ACHN (cell line): Measurements from ENCODE around the gene SORBS1.
"Not testable (repeated sequence)": the region's sequence is repeated elsewhere in the genome, so short reads cannot be mapped to it uniquely, and the experiment has no call there.

Experiments
- DNase-seq: peaks from one replicate; pipeline ENCODE4 v3.0.0-alpha.2; 2015
- in situ Hi-C: cut with HindIII; loops from 2 replicates; pipeline ENCODE4 v1.10.0; 2017; ENCODE audit warnings: low sequenced_read_pairs, low pct_ligation_motif_present, low pct_unique_long_range_greater_than_20kb

Gene SORBS1

DNA sequence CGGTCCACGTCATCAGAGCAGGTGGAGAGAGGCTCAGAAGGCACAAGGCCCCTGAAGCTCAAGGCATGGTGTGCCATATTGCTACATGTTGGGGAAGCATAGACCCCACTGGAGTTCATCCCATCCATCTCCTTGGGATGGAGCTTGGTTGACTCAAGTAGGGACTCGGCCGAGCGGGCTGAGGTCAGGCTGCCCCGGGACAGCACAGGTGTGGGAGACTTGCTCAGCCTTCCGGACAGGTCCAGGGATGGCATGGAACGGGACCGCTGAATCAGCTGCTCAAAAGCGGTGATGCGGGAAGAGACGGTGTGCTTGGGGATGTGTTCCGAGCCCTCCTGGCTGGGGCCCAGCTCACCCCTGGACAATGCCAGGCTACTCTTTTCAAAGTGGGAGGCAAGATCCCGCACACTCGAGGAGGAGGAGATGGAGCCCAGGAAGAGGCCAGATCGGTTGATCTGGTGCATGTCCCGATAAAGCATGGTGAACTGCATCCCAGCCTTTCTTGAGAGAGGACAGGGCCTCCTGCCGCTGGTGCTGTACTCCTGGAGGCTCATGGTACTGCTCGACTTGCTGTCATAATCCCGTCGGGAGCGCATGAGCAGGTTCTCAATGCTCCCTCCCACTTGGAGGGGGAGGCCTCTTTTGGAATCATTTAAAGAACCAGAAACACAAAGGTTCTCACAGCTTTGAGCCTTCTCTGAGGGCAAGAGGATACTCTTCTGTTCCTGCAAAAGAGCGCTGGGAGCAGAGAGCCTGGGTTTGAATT, 204.8 kb downstream of the SORBS1 start:
- in situ Hi-C loops: loop anchor here (25.0 kb wide), 1 partner anchor 169 kb away; the partner anchor contains the start of gene ACSM6
- no peak for DNase-seq

DNA sequence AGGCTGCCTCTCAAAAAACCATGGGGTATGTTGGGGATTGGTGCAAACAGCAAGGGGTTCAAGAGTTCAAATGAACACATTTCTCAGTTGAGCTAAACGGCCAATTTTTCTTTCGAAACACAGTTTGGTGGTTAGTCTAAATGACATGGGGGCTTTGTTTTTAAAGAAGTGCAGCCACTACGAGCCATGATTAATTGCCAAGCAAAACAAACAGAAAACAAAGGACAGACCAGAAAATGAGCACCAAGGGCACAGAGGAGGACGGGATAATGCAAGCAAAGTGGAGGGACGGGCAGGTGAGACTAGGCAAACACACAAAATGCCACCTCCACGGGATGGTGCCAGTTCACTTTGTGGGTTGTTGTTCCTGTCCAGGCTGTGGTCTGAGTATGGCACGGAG, 205.9 kb downstream of the SORBS1 start:
- DNase-seq: no peak
- in situ Hi-C loops: loop anchor here (25.0 kb wide), 1 partner anchor 168 kb away; the partner anchor contains the start of gene ACSM6

DNA sequence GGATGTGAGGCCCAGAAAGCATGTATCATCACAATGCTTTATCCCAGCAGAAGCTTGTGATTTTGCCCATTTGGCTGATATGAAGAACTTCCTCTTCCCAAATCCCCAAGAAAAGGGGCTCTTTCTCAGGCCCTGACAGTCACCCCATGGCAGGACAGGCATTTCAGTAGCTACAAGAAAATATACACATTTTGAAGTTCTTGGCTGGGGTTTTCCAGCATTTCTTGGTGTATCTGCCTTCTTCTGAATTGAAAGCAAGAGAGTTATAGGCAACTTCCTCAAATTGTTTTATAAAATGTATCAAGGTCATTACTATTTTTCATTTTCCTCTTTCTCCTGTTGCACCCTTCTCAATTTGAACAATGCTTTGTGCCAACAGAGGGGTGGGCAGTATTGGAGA, 207.1 kb downstream of the SORBS1 start:
- DNase-seq: no peak
- in situ Hi-C loops: loop anchor here (25.0 kb wide), 1 partner anchor 167 kb away; the partner anchor contains the start of gene ACSM6

DNA sequence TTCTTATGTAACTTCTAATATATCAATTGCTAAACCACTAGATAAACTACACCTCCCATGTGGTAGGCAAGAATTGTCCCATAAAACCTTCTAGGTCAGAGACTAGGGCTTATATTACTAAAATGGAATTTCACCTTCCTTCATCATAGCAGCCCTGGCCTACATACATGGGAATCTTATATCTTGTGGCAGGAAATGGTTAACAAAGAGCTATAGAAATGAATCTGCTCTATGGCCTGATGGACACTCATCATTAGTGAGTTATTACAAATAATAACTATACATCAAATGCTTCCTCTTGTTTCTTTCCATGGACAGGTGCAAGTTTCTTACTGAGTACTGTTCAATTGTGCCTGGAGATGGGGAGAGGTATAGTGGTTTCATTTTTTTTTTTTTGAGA, 208.0 kb downstream of the SORBS1 start:
- in situ Hi-C loops: loop anchor here (25.0 kb wide), 1 partner anchor 166 kb away; the partner anchor contains the start of gene ACSM6
- DNase-seq: no peak

DNA sequence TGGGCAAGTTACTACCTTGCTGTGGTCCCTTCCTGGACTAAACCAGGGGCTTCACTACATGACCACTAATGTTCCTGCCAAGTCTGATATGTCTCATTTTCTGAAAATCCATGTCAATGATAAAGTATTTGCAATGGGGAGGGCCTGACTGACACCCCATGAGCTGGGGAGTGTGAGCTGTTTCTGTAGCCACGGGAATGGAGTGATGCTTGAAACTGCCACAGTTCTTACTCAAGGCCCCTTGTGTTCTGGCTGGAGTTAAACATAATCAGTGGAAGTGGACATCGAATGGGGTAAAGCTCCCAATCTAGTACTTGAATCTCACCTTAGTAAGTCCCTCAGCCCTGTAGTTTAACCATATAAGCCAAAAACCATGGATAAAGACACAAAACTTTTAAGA, 208.5 kb downstream of the SORBS1 start:
- no peak for DNase-seq
- in situ Hi-C loops: loop anchor here (25.0 kb wide), 1 partner anchor 165 kb away; the partner anchor contains the start of gene ACSM6

DNA sequence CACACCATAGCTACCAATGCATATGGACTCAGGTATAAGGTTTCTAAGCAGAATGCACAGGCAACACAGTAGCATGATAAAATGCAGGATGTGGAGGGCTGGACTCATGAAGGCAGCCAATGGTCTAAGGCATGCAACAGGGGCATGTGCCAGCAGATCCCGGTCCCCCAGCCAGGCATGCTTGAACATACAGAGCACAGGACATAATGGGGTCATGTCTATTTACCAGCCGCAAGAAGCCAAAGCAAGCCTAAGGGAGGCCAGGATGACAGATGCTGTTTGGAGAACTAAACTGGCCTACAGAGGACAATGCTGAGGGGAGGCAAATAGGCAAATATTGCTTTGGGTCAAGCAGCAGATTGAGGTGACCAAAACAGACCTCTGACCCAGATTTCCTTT, 210.3 kb downstream of the SORBS1 start:
- in situ Hi-C loops: loop anchor here (25.0 kb wide), 1 partner anchor 164 kb away; the partner anchor contains the start of gene ACSM6
- DNase-seq: no peak

DNA sequence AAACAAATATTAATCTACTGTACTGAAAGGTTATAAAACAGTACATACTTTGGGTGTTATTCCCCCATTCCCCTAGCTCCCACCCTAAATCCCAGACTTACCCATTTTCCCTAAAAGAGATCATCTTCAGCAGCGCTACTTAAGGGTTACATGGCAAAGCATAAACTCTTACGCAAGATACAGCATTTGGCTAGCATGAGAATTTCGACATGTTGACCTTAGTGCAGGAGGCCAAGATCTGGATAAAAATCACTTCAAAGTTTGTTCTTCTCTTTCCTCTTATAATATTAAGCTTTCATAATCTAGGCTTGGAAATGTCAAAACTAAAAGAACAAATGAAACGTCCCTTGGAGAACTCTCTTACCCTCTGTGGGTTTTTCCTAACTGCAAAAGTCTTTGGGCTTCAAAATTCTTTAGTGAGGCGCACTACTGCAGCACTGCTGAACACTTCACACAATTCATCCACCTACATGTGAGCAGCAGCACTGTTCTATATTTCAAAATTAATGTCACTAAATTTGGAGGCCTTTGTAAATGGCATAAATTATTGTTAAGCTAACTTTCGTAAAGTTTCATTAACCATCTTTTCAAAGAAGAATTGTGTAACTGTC, 210.8 kb downstream of the SORBS1 start:
- no peak for DNase-seq
- in situ Hi-C loops: loop anchor here (25.0 kb wide), 1 partner anchor 163 kb away; the partner anchor contains the start of gene ACSM6

DNA sequence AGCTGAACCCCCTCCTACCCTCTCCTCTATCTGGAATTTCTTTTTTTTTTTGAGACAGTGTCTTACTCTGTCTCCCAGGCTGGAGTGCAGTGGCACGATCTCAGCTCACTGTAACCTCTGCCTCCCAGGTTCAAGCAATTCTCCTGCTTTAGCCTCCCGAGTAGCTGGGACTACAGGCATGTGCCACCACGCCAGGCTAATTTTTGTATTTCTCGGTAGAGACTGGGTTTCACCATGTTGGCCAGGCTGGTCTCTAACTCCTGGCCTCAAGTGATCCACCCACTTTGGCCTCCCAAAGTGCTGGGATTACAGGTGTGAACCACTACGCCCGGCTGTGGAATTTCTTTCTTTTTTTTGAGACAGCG, 213.8 kb downstream of the SORBS1 start:
- DNase-seq, in situ Hi-C loops: not testable (repeated sequence)

DNA sequence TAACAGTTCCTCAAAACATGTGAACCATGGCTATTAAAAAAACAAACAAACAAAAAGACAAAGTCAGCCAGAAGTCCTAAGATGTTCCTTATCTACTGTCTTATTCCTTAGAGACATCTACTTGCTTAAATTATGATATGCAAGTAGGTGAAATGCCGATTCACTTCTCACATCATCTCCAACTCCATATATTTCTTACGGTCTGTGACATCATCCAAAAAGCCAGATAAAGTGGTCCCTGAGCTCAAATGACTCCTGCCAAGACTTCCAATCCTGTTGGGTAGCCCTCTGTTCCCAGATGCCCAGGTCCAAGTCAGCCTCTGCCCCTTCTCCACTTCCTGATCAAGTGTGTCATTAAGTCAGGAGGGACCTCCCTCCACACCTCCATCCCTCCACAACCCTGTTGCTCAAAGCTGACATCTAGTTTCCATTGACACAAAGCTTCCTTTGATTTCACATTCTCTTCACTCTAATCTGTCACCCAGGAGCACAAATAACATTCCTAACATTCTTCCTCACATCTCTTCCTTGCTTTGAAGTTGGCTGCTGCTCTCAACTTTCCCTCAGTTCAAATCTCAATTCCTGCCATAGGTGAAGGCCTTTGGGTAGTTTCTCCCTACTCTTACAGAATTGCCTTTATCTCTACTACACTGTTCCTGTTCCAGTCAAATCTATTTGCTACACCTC, 214.3 kb downstream of the SORBS1 start:
- in situ Hi-C loops: no loop called here
- DNase-seq: peak; percentile 45

DNA sequence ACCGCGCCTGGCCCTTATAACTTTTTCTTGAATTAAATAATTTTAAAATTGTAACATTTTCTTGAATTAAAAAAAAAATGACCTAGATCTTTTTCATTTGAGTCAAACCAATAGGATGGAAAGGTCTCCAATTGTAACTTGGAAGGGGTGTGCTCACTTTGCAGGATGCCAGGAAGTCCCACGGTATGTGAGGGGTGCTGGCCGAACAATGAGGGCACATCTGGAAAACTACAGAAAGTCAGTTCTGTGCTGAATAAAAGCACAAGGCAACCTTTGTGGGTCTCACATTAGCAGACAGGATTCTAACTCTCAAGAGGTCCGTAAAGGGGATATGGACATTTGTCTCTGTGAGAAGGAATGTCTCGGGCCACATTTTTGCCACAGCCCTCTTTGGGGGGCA, 217.6 kb downstream of the SORBS1 start:
- DNase-seq: no peak
- in situ Hi-C loops: no loop called here

DNA sequence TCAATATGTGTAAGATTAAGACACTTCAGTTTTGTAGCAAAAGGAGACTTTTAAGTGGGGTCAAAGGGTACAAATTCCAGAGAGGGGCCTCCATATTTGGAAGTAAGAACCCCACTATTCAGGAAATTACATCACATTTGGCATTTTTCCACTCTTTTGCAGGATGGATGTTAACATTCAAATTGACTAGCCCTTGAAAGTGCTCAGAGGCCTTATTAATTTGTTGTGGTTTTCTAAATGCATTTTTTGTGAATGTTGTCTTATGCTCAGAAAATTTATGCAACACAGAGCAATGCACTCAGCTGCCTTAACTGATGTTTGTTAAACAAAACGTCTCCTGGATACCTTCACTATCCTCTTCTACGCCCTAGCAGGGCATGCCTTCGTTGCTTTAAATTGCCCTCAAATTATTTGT, 219.4 kb downstream of the SORBS1 start:
- in situ Hi-C loops: no loop called here
- no peak for DNase-seq

DNA sequence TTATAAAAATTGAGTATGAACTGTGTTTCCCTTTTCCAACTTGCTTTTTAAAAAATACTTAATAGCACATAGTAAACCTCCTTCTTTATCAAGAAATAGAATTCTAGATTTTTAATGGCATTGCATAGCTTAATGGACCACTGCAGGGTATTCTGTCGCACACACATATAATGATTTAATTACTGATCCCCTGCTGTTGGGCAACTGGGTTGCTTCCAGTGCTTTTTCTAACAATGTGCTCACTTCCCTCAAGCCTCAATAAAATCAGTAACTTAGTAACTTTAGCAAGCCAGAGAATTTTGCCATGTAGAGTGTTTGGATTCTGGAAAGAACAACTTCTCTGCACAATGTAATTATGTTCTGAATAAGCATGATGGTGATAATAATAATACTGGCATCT, 221.3 kb downstream of the SORBS1 start:
- no peak for DNase-seq
- in situ Hi-C loops: no loop called here

DNA sequence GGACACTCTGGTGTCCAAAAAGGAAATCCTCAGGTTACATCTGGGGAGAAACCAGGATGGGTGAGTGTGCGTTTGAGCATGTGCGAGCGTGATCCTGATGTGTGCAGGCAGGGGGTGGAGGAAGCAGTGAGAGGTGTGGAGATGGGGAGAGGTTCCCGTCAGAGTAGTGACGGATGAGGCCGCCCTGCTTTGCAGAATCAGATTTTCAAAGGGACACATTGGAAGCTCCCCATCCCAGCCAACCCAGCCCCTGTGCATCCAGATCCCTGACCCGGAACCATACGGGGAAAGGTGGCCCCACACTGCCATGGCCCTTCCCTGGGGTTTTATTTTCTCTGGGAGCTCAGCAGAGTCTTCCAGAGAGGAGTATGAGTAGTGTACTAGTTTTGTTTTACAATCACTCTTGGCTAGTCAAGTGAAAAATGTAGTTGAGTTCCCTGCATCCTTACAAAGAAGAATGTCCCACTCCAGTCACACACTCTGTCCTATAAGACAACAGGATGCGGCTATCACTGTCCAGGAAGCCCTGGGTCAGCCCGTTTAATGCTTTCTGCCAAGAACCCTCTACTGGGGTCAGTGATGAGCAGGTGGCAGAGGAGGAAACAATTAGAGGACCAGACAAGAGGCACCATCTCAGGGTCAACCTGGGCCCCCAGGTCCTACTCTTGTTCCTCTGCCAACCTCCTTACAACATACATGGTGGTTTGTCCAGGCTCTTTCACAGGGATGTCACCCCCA, 223.6 kb downstream of the SORBS1 start:
- in situ Hi-C loops: no loop called here
- no peak for DNase-seq

DNA sequence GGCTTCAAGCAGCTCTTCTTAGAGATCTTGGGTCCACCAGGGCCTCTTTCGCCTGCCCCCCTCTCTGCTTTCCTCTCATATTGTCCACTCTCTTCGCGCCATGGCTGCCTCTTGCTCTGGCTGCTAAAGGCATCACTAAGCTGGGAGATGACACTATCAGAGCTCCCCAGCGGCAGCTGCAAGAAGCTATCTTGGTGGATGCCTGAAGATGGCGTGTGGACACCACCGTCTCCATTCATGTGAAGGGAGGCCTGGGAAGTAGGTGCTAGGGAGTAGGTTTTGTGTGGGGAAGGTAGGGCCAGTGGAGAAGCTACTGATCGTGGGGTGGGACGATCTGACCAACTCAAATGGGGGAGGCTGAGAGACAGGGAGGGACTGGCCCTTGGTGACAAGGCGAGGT, 224.5 kb downstream of the SORBS1 start:
- DNase-seq: no peak
- in situ Hi-C loops: no loop called here

DNA sequence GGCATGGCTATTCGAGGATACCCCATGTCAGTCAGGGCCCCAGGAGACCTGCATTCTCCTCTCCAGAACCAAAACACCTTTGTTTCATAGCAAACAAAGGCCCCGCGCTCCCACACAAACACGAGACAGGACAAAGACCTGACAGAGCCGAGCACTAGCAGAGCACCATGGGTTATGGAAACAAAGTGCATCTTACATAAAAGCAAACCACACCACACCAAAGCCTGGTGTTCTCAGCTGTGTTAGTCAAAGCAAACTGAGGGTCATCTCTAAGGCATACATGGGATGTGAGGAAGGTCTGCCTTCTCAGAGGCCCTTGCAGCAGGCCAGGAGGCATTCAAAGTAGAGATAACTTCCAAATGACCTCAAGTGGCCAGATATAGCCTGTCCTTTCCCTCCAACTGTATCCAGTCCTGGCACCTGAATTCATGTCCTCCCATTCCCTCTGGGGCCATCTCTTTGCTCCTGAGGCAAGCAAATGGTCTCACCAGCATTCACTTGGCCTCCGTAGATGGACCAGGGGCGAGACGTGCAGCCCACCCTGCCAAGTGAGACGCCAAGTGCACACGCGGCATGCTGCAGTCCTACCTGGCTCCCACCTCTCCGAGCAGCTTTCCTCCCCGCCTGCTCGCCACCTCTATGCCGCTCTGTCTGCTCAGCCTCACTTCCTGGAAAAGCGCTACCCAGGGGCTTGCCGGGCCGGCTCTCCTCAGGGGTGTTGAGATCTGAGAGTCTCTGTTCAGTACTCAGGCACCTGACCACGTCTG, 225.1 kb downstream of the SORBS1 start:
- no peak for DNase-seq
- in situ Hi-C loops: no loop called here

DNA sequence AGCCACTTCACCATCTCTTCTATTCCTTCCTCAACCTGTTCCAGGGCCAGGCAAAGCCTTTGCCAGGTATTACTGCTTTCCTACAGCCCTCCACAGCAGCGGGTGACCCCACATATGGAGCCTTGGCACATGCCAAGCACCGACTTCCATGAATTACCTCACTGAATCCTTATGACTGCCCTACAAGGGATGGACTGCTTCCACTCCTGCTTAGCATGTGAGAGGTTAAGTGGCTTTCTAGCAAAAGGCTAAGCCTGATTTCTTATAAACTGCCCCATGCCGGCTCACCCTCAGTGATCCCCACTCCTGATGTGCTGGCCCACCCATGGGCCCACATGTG, 226.4 kb downstream of the SORBS1 start:
- in situ Hi-C loops: no loop called here
- DNase-seq: no peak

DNA sequence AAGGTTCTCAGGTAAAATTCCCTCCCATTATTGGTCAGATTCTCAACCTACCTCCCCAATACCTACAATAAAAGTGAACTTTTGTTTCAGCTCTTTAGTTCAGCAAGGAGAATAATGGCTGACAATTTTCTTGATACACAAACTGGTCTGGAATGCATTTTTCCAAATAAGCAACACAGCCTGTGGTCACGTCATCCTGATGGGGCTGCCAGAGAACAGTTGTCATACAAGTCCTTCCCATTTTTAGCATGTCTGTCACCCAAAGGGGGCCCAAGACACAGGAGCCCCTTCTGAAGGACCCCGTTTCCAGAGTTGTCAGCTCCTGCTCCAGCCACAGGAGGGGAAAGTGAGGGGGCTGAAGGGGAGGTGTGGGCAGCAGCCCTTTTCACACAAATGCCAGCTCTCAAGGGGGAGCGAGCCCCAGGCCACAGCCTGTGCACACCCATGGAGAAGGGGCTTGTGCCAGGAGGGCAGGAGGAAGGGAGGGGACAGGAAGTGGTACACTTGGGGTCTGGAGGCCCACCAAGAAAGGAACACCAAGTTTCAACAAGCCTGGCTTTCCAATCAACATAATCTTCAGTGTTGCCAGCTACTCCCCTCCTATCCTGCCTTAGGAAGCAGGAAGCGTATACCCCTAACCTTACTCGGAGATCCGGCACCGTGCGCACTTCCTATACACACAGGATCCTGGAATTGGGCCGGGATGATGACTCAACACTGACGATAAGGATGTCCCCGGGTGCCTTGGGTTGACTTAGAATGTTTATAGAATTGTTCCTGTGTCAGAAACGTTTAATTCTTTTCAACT, 227.0 kb downstream of the SORBS1 start:
- in situ Hi-C loops: no loop called here
- no peak for DNase-seq
